Vagina (tissue), 2 donors: Measurements from ENCODE around the gene PKIB.

ENCODE experiments used
- POLR2A ChIP-seq, 2 donors: fragments of 450-650 bp; IDR thresholded peaks; one replicate each; pipeline ENCODE4 v1.6.1; 2017; ENCODE audit warnings: antibody characterized with exemption in 2 of 2, mild to moderate bottlenecking in 2 of 2, moderate library complexity in 2 of 2
- TF ChIP-seq, protein P1 (sequence below), 3 experiments: fragments of 450-650 bp in 2 of 3; fragments of 200-600 bp in 1 of 3; sonication (generic) in 1 of 3; IDR thresholded peaks; one replicate each; pipeline ENCODE4 v1.5.1; 2017 to 2019; ENCODE audit warnings: antibody characterized with exemption in 3 of 3, mild to moderate bottlenecking in 2 of 3, moderate library complexity in 2 of 3

DNA sequence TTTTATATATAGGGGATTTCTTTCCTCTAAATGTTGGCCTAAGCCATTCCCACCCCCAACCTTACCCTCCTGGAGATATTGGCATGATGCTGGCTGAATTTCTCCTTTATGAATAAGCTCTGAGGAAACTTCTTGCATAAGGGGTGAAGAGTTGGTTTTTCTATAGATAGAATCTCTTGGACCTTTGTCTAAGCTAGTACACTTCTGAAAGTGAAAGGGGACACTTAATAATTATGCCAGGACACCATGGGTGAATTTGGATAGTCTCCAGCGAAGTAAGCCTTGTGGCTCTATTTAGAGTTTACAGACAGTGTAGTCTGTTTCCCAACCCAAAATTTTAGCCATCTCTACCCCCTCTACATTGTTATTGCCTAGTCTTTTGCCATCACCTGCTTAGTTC is 142.3 kb downstream of the PKIB start:
- TF ChIP-seq, protein P1, sequence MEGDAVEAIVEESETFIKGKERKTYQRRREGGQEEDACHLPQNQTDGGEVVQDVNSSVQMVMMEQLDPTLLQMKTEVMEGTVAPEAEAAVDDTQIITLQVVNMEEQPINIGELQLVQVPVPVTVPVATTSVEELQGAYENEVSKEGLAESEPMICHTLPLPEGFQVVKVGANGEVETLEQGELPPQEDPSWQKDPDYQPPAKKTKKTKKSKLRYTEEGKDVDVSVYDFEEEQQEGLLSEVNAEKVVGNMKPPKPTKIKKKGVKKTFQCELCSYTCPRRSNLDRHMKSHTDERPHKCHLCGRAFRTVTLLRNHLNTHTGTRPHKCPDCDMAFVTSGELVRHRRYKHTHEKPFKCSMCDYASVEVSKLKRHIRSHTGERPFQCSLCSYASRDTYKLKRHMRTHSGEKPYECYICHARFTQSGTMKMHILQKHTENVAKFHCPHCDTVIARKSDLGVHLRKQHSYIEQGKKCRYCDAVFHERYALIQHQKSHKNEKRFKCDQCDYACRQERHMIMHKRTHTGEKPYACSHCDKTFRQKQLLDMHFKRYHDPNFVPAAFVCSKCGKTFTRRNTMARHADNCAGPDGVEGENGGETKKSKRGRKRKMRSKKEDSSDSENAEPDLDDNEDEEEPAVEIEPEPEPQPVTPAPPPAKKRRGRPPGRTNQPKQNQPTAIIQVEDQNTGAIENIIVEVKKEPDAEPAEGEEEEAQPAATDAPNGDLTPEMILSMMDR (IDR thresholded peaks at IDR 0.05) = no peak
- no peak for TF ChIP-seq POLR2A (IDR thresholded peaks at IDR 0.05)
